AG09319 (cell line): ENCODE measurements around the gene ADGRG7.
"Not testable (repeated sequence)": the region's sequence is repeated elsewhere in the genome, so short reads cannot be mapped to it uniquely, and the experiment has no call there.

ENCODE experiments used
- DNase-seq: peaks from one replicate; pipeline ENCODE4 v3.0.0-alpha.2; 2010; ENCODE audit warnings: low read depth; ENCODE audit errors: extremely low read depth
- CTCF ChIP-seq: IDR thresholded peaks from 2 replicates; pipeline ENCODE4 v1.5.1; 2011; ENCODE audit warnings: low read depth, mild to moderate bottlenecking, inconsistent platforms, low read length, moderate library complexity

The ADGRG7 gene

GRCh38 chr3:100570811-100571210 is 38.6 kb upstream of the ADGRG7 start:
- no peak for TF ChIP-seq CTCF
- no peak for DNase-seq

GRCh38 chr3:100574536-100574935 is 34.9 kb upstream of the ADGRG7 start:
- TF ChIP-seq CTCF = no peak
- no peak for DNase-seq

GRCh38 chr3:100575704-100576103 is 33.7 kb upstream of the ADGRG7 start:
- DNase-seq = no peak
- no peak for TF ChIP-seq CTCF

GRCh38 chr3:100577382-100578008 is 31.9 kb upstream of the ADGRG7 start:
- DNase-seq = no peak
- TF ChIP-seq CTCF = no peak

GRCh38 chr3:100578646-100579045 is 30.8 kb upstream of the ADGRG7 start:
- no peak for TF ChIP-seq CTCF
- no peak for DNase-seq

- no peak for DNase-seq
- TF ChIP-seq CTCF = no peak
These were observed 29.3 kb upstream of the ADGRG7 start for GRCh38 chr3:100580147-100580546.

GRCh38 chr3:100581650-100582049 is 27.8 kb upstream of the ADGRG7 start:
- no peak for TF ChIP-seq CTCF
- DNase-seq = no peak

- DNase-seq = not testable (repeated sequence)
These were observed 27.2 kb upstream of the ADGRG7 start for GRCh38 chr3:100582157-100582556.
